GM13977 (cell line): ENCODE measurements around the gene PROK1.
"Not testable (repeated sequence)": the region's sequence is repeated elsewhere in the genome, so short reads cannot be mapped to it uniquely, and the experiment has no call there.

Source experiments
- DNase-seq: peaks from one replicate; pipeline ENCODE4 v3.0.0; 2012; ENCODE audit warnings: low spot score
- CTCF ChIP-seq: IDR thresholded peaks from 2 replicates; pipeline ENCODE4 v1.5.1; 2012; ENCODE audit warnings: mild to moderate bottlenecking, control low read depth; ENCODE audit not compliant: insufficient read depth; ENCODE audit errors: extremely low read depth, missing control alignments
- in situ Hi-C: fragments of 300-500 bp; cut with MboI; formaldehyde crosslinking; loops from one replicate; pipeline ENCODE4 v1.12.0; 2022; ENCODE audit warnings: low sequenced_read_pairs, low pct_unique_long_range_greater_than_20kb, mixed read lengths, inconsistent platforms; ENCODE audit not compliant: unreplicated experiment

PROK1 gene

GRCh38 chr1:110433213-110433612 is 17.7 kb upstream of the PROK1 start:
- no peak for DNase-seq
- TF ChIP-seq CTCF = no peak
- in situ Hi-C loops = no loop called here

DNA sequence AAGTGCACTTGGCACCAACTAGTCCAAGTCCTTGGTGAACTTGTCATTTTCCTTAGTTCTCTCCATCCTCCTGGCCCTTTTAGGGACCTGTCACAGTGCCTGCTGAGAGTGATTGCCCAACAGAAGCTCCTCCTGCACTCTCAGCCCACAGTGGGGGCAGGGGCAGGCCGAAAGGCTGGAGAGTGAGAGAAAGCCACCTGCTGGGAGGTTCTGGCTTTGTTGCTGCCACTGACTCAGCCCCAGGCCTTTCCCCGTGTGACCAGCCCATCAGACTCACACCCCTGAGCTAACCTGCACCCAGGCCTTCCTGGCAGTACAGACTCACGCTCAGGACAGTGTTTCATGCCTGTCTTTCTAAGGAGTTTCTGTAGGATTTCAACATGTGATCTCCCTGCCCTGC is 17.1 kb upstream of the PROK1 start:
- DNase-seq = no peak
- no peak for TF ChIP-seq CTCF
- in situ Hi-C loops = no loop called here

- TF ChIP-seq CTCF = no peak
- in situ Hi-C loops = no loop called here
- DNase-seq = no peak
Observed at GRCh38 chr1:110434946-110435345, 16.0 kb upstream of the PROK1 start.

DNA sequence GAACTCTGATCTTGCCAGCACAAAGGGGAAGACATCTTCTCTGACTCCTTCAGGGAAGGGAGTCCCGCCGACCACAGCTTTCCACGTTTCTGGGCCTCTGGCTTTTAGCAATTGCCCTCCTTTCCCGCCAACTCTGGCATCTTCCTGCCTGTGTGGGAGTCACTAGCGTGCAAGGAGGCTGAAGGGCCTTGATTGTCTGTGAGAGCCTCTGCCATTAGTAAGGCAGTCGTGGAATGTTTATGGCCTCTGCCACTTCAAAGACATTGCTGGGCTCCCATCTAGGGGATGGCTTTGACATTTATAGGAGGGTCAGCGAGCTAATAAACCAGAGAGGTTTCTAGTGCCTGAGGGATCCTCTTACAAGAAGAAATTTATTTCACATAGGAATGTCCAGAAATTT is 14.3 kb upstream of the PROK1 start:
- in situ Hi-C loops = no loop called here
- no peak for DNase-seq
- TF ChIP-seq CTCF = no peak

DNA sequence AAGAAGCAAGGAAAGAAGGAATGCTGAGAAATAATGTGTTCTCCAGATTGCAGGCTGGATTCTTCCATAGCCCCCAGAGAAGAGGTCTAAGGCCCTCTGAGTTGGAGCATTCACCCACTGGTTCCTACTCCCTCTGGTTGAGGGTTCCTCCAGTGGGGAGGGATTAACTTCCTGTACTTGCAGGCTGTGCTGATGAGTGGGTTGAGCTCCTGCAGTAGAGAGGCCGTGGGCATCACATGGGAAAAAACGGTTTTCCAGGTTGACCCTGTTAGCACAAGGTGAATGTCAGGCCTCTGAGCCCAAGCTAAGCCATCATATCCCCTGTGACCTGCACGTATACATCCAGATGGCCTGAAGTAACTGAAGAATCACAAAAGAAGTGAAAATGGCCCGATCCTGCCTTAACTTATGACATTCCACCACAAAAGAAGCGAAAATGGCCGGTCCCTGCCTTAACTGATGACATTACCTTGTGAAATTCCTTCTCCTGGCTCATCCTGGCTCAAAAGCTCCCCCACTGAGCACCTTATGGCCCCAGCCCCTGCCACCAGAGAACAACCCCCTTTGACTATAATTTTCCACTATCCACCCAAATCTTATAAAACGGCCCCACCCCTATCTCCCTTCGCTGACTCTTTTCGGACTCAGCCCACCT is 13.2 kb upstream of the PROK1 start:
- not testable (repeated sequence) for DNase-seq

GRCh38 chr1:110438893-110439292 is 12.1 kb upstream of the PROK1 start:
- in situ Hi-C loops = no loop called here

More for the DNA sequence above, 13.2 kb upstream of the PROK1 start:
- in situ Hi-C loops = not testable (repeated sequence)

DNA sequence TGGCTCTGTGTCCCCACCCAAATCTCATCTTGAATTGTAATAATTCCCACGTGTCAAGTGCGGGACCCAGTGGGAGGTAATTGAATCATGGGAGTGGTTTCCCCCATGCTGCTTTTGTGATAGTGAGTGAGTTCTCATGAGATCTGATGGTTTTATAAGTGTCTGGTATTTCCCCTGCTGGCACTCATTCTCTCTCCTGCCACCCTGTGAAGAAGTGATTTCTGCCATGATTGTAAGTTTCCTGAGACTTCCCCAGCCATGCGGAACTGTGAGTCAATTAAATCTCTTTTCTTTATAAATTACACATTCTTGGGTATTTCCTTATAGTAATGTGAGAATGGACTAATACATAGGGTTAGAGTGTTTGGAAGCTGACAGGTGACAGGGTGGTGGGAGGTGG is 11.1 kb upstream of the PROK1 start:
- DNase-seq, in situ Hi-C loops: not testable (repeated sequence)

More at GRCh38 chr1:110438893-110439292, 12.1 kb upstream of the PROK1 start:
- no peak for TF ChIP-seq CTCF
- no peak for DNase-seq

- no peak for DNase-seq
- no peak for TF ChIP-seq CTCF
- in situ Hi-C loops = no loop called here
Observed at GRCh38 chr1:110440877-110441276, 10.1 kb upstream of the PROK1 start.
